ENCODE measurements around the gene CLASP1.
"Not testable (repeated sequence)": the region's sequence is repeated elsewhere in the genome, so short reads cannot be mapped to it uniquely, and the experiment has no call there.

Gene CLASP1

DNA sequence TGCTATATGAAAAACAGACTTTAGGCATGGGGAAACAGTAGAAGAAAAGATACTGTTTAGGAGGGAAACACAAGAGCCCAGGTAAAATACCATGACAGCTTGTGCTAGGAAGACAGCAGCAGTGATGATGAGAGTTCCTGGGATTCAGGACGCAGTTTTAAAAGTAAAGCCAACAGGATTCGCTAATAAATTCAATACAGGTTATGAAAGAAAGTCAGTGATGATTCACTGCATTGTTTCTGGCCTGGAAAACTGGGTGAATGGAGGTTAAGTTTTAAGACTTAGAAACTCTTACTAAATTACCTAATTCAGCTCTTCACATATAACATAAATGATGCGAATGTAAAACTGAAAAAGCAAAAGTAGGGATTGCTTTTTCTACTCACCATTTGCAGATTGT lies 146.5 kb downstream of the CLASP1 start:
- DNase-seq (ENCODE audit: low read depth), result no peak

GRCh38 chr2:121502246-121502645 lies 147.0 kb downstream of the CLASP1 start:
- DNase-seq (ENCODE audit: low read depth), result no peak

DNA sequence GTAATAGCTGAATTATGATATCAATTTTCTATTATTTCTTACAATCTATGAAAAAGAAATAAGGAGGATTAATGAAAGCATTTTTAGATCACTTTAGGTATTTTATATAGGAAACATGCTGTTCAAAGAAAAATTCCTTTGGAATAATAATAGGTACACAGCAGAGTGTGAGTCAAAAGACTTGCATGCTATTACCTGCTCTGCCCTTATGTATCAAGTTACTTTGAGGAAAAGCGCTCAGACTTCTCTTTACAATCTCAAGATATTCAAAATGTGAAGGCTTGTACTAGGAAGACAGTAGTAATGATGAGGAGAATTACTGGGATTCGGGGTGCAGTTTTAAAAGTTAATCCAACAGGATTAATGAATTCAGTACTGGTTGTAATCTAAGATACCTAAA lies 147.7 kb downstream of the CLASP1 start:
- no peak for DNase-seq (ENCODE audit: low read depth)

- DNase-seq (ENCODE audit: low read depth), result no peak
These were observed 148.2 kb downstream of the CLASP1 start for GRCh38 chr2:121501031-121501430.

DNA sequence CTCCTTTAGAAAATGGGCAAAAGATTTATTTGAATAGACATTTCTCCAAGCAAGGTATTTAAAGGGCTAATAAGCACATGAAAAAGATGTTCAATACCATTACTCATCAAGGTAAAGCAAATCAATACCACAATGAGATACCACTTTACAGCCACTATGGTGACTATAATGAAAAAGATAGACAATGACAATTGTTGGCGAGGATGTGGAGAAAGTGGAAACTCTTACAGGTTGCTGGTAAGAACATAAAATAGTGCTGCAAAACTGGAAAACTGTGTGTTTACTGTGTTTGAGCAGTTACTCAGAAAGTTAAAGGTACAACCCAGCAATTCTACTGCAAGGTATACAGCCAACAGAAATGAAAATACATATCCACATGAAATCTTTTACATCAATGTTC lies 150.5 kb downstream of the CLASP1 start:
- no peak for DNase-seq (ENCODE audit: low read depth)

DNA sequence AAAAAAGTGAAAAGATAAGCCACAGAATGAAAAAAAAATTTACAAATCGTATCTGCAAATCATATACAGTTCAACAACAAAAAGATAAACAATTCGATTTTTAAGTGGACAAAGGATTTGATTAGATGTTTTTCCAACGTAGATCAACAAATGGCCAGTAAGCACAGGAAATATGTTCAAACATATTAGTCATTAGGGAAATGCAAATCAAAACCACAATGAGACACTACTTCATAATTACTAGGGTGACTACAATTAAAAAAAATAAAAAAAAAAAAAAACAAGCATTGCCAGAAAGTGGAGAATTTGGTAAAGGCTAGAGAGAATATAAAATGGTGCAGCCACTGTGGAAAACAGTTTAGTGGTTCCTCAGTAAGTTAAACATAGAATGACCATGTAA lies 156.9 kb downstream of the CLASP1 start:
- DNase-seq (ENCODE audit: low read depth), result no peak

- no peak for DNase-seq (ENCODE audit: low read depth)
These were observed 157.7 kb downstream of the CLASP1 start for GRCh38 chr2:121491518-121491917.

- no peak for DNase-seq (ENCODE audit: low read depth)
These were observed 158.6 kb downstream of the CLASP1 start for GRCh38 chr2:121490584-121491133.

- no peak for DNase-seq (ENCODE audit: low read depth)
These were observed 159.2 kb downstream of the CLASP1 start for GRCh38 chr2:121489911-121490583.

GRCh38 chr2:121489284-121489683 lies 160.0 kb downstream of the CLASP1 start:
- DNase-seq (ENCODE audit: low read depth), result no peak

DNA sequence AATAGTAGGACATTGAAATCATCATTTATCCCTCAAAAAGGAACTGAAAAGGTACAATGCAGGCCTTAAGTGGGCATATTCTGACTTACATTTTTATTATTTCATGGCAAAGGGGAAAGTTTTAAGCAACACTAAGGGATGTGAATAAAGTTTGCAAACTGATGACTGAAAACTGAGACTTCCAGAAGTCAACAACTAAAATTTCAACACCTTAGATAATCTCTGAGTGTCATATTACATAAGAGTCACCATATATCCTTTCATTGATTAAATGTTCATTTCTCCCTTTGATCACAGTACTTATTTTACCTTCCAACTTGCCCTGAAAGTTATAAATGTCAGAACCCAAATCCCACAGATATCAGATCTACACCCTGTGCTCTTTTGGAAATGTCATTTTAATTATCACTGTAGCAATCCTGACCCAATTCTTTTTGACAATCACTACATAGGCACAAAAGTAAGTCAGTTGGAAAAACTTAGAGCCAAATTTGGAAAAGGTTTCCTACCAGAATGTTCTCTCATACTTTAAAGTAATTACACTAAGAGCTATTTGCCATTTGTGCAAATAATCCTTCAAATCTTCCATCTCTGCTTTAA lies 163.0 kb downstream of the CLASP1 start:
- no peak for DNase-seq (ENCODE audit: low read depth)

DNA sequence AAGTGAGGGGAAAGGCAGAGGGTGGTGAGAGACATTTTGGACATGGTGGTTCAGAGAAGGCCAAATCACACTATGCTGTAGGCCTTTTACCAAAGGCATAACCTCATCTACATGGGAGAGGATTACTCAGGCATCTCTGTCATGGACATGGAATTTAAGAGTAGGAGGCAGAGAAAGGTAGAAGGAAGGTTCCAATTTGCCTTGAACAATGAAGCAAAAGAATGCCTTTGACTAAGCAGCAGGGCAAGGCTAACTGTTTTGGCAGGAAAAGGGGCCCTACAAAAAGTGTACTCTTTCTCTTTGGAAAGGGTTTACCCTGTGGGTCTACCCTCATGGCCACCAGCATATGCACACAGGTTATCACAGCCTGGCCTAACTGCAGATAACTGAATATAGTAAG lies 164.2 kb downstream of the CLASP1 start:
- DNase-seq (ENCODE audit: low read depth), result no peak

DNA sequence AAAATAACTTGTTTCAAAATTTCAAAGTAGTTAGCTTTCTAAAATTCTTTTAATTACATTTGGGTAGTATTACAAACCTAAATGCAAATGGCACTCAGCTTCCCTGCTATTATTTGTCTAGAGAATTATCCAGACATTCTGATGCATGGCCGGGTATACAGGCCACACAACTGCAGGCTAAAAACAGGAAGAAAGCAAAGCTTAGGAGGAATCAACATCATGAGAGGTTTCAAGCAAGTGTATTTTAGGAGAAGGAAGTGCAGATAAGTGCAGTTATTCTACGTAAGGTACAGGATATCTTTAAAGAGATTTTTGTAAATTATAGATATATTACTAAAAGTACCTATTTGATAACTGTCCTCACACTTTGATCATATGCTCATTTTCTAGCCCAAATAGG lies 165.4 kb downstream of the CLASP1 start:
- DNase-seq (ENCODE audit: low read depth), result no peak

GRCh38 chr2:121483021-121483420 lies 166.2 kb downstream of the CLASP1 start:
- no peak for DNase-seq (ENCODE audit: low read depth)

DNA sequence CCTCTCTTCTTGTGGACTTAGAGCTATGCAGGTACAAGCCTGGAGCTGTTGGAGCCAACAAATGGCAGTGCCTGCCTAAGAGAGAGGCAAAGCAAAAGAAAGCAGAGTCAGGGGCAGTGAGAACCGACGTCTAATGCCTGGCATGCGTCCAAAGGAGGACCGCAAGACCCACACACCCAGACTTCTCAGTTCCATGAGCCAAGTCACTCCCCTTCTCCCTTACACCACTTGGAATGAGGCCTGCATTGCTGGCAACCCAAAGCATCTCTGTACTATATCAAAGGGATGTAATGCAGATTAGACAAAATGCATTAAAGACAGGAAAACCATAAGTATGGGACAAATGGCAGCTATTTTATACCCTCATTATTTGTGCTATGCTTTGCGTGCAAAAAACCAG lies 168.4 kb downstream of the CLASP1 start:
- no peak for DNase-seq (ENCODE audit: low read depth)

GRCh38 chr2:121479882-121480522 lies 169.3 kb downstream of the CLASP1 start:
- DNase-seq (ENCODE audit: low read depth), result no peak

DNA sequence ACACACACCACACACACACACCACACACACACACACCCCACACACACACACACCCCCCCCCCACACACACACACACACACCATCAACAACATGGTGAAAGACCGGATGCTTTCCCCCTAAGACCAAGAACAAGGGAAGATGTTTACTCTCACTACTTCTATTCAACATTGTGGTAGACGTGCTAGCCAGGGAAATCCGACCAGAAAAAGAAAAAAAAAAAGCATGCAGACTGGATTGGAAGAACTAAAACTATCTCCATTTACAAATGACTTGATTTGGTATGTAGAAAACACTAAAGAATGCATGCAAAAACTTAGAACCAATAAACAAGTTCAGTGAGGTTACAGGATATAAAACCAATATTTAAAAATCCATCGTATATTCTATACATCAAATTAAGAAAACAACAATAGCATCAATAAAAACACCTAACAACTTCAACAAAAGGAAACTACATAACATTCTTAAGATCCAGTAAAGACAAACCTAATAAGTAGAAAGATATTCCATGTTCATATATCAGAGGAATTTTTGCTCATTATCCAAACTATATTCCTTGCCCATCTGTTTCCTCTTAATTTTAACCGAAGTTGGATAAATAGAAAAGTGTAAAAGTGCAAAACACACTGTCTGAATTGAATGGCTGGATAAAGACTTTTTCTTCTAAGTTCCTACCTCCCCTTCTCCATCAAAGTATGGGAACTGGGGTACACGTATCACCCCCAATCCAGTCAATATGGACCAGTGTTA lies 170.1 kb downstream of the CLASP1 start:
- DNase-seq (ENCODE audit: low read depth), result no peak

GRCh38 chr2:121478358-121478995 lies 170.8 kb downstream of the CLASP1 start:
- not testable (repeated sequence) for DNase-seq (ENCODE audit: low read depth)

DNA sequence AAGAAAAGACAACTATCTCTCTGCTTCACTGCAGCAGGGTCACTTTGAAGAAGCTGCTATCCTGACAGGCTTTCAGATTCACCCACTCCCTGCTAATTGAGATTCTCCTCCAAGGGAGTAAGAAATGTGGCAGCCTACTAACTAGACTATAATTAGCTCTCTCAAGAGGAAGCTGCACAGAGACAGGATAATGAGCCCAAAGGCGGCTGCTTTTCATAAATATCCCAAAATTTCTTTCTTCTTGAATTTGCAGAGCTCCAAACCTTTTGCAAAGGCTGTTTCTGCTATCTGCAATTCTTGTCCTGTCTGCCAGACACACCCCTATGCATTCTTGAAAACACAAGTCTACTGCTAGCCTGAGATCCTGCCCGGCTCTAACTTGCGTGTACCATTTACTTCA lies 172.6 kb downstream of the CLASP1 start:
- DNase-seq (ENCODE audit: low read depth), result no peak

DNA sequence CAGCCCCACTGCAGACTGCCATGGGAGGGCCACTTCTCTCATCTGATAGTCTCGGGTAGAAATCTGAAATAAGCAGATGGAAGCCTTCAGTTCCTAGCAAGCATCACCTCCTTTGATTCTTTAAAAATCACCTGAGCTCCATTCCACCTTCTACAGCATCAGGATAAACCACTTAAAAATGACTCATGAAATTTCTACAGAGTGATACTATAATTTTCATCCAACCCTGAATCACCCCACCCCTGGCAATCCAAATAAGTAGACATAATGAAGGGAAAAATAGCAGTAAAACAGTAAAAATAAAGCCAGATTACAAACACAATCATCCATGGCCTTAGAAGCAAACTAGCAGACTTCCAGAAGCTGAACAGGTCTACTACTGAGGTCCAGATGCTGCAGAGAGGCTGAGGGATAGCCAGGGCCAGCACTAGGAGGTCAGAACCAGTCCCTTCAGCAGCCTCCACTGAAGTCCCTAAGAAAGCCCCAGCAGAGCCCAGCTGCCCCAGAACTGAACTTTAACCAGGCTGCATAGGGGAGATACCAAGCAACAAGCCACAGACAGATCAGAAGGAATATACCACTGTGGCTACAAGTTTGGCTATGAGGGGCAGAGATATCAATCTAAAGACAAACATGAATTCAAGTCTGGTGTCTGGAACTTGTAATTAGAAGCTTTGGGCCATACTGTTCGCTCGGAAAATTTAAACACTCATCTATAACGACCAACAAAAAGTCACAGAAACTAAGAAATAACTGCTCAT lies 173.3 kb downstream of the CLASP1 start:
- DNase-seq (ENCODE audit: low read depth), result no peak

DNA sequence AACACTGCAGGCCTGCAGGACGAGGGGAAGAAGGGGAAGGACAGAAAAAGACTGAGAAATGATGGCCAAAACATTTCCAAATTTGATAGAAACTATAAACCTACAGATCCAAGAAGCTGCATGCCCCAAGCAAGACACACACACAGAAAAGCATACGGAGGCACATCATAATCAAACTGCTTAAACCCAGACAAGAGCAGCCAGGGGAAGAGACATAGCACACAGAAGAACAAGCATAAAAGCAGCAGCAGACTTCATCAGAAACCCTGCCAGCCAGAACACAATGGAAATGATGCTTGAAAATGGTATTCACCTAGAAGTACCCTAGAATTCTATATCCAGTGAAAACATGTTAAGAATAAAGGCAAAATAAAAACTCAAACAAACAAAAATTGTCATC lies 175.8 kb downstream of the CLASP1 start:
- DNase-seq (ENCODE audit: low read depth), result no peak

Data from activated T-cell treated with anti-CD3 and anti-CD28 coated beads for 48 hours (primary cell).